Psoas muscle (tissue), 8 donors: ENCODE data around the gene JOSD2. TPM values are rescaled to one million over a fixed set of nuclear protein-coding genes. Genes with fewer than 3 reads are reported as not detected.
A peak's percentile ranks its signal among the peaks of the same experiment; 100 is the strongest.

ENCODE experiments used
- ATAC-seq, 4 donors: fragments of 200-7000 bp; cut with Tn5 transposase; one replicate each; pipeline ENCODE4 v1.9.1; 2020; ENCODE audit warnings: moderate library complexity in 3 of 4, mild to moderate bottlenecking in 2 of 4
- DNase-seq, 2 donors: peaks; one replicate each; pipeline ENCODE4 v3.0.0-alpha.2; 2020
- H3K27ac ChIP-seq: fragments of 200-600 bp; one replicate; pipeline ENCODE4 v1.8.0; 2022
- H3K27me3 ChIP-seq, 3 donors: fragments of 200-600 bp in 1 of 3; one replicate each; pipeline versions ENCODE4 v1.6.1 to v1.8.0; 2013 to 2022; ENCODE audit warnings: low read length in 2 of 3, mild to moderate bottlenecking in 2 of 3, moderate library complexity in 1 of 3; ENCODE audit not compliant: insufficient read depth in 3 of 3
- H3K36me3 ChIP-seq, 2 donors: fragments of 200-600 bp in 1 of 2; one replicate each; pipeline versions ENCODE4 v1.6.1 to v1.8.0; 2013 to 2022; ENCODE audit warnings: low read depth in 1 of 2, mild to moderate bottlenecking in 1 of 2, moderate library complexity in 1 of 2; ENCODE audit not compliant: insufficient read depth in 1 of 2
- H3K4me1 ChIP-seq: fragments of 200-600 bp; one replicate; pipeline ENCODE4 v1.8.0; 2022
- H3K4me3 ChIP-seq: fragments of 200-600 bp; one replicate; pipeline ENCODE4 v1.8.0; 2022; ENCODE audit warnings: mild to moderate bottlenecking
- H3K9me3 ChIP-seq: fragments of 200-600 bp; one replicate; pipeline ENCODE4 v1.8.0; 2022
- CTCF ChIP-seq: fragments of 200-600 bp; IDR thresholded peaks from one replicate; pipeline ENCODE4 v1.8.0; 2022; ENCODE audit warnings: antibody characterized with exemption
- WGBS, 3 donors: extraction: QIAGEN DNeasy Blood & Tissue Kit; methylation state at CpG; one replicate each; pipeline versions ENCODE4 v1.1.6 to v1.1.7; 2013; 5-methylcytosine and 5-hydroxymethylcytosine counted together
- intact Hi-C, 2 donors: fragments of 100-400 bp; cut with DNase I; formaldehyde crosslinking; loops; one replicate each; pipeline versions ENCODE4 v1.11.0 to v1.14.2; 2022
- polyA plus RNA-seq, 3 donors: library from polyadenylated mRNA; stranded (reverse); fragments of 200-250 nt; gene quantifications; one replicate each; pipeline ENCODE4 v1.2.3, GENCODE V29; 2013
- total RNA-seq, 4 donors: library from RNA; stranded (reverse); fragmentation: NEBNext Ultra II Directional in 2 of 4; extraction: Animal tissue kit (Norgen Biotek cat#: 25700) in 2 of 4; gene quantifications; one replicate each; pipeline versions ENCODE4 v1.2.1 to v1.2.4, GENCODE V29; 2021 to 2023
- donor health status: healthy with polysubstance abuse.
- donor health status: DM: no; HTN: no; CAD: no; lungs with moderate emphysema.
- donor health status: Bipolar disorder and iron deficiency.
- donor health status: healthy.
- donor health status: DM: yes; HTN: yes; CAD: no.
- donor health status: DM: no; HTN: no; CAD: no.
- donor health status: DM: no; HTN: no; CAD: no.
- donor health status: DM: yes; HTN: yes; CAD: no.

JOSD2 gene
- total and polyA plus RNA-seq, 7 donors, result 28.5 to 87.2 (median 41.0) TPM

GRCh38 chr19:50462970-50463369 lies 48.0 kb downstream of the JOSD2 start:
- 64 to 71% (median 65%) methylated on average over 7 of the region's 7 CpGs for WGBS, 3 donors
- intact Hi-C loops, result loop anchor here (5.0 kb wide), 2 partner anchors 96 to 106 kb away; partner anchors contain the start of gene NAPSA (in 1 of the 2)
- no peak for TF ChIP-seq CTCF
- no peaks in the 10 kb centered on the region for H3K9me3 ChIP-seq
- peaks cover 0 to 45% of the 10 kb centered on the region in 2 donors for H3K36me3 ChIP-seq
- H3K4me3 ChIP-seq, result no peak overlapping the region
- H3K4me1 ChIP-seq, result peaks cover 9% of the 10 kb centered on the region
- H3K27ac ChIP-seq, result no peak overlapping the region
- no peak for ATAC-seq
- peaks cover 0 to 9% (median 2%) of the 10 kb centered on the region in 3 donors for H3K27me3 ChIP-seq
- DNase-seq, result no peak

GRCh38 chr19:50461066-50461875 lies 49.7 kb downstream of the JOSD2 start:
- intact Hi-C loops, result loop anchor here (5.0 kb wide), 2 partner anchors 94 to 104 kb away; partner anchors contain the start of gene NAPSA (in 1 of the 2)
- Histone ChIP-seq H3K27ac (no peak overlapping the region), H3K27me3 (peaks cover 0 to 13% (median 2%) of the 10 kb centered on the region in 3 donors), H3K36me3 (peaks cover 0 to 61% of the 10 kb centered on the region in 2 donors), H3K4me1 (peaks cover 9% of the 10 kb centered on the region), H3K4me3 (no peak overlapping the region), H3K9me3 (no peaks in the 10 kb centered on the region)
- peak; percentile 76 for TF ChIP-seq CTCF
- WGBS, 3 donors, result 32 to 38% (median 33%) methylated on average over 28 of the region's 28 CpGs
- DNase-seq (peak; percentile 50 to 68), ATAC-seq (peak; percentile 53 to 76 (median 69))

GRCh38 chr19:50460161-50460765 lies 50.7 kb downstream of the JOSD2 start:
- no peaks in the 10 kb centered on the region for H3K4me1 ChIP-seq
- intact Hi-C loops, result loop anchor here (5.0 kb wide), 2 partner anchors 93 to 103 kb away; partner anchors contain the start of gene NAPSA (in 1 of the 2)
- no peaks in the 10 kb centered on the region for H3K9me3 ChIP-seq
- peaks cover 0 to 66% of the 10 kb centered on the region in 2 donors for H3K36me3 ChIP-seq
- no peak overlapping the region for H3K27ac ChIP-seq
- no peak for TF ChIP-seq CTCF
- no peak overlapping the region for H3K4me3 ChIP-seq
- WGBS, 3 donors, result 19 to 28% (median 21%) methylated on average over 13 of the region's 13 CpGs
- ATAC-seq (no peak), DNase-seq (no peak)
- H3K27me3 ChIP-seq, result peaks cover 0 to 13% (median 2%) of the 10 kb centered on the region in 3 donors

- ATAC-seq (no peak), DNase-seq (no peak)
- Histone ChIP-seq H3K4me3 (no peak overlapping the region), H3K9me3 (no peaks in the 10 kb centered on the region), H3K36me3 (peaks cover 0 to 71% of the 10 kb centered on the region in 2 donors), H3K27me3 (peaks cover 0 to 13% (median 0%) of the 10 kb centered on the region in 3 donors), H3K27ac (no peak overlapping the region), H3K4me1 (no peaks in the 10 kb centered on the region)
- 14 to 56% (median 33%) methylated on average over 1 of the region's 1 CpG for WGBS, 3 donors
- intact Hi-C loops, result loop anchor here (5.0 kb wide), 2 partner anchors 92 to 102 kb away; partner anchors contain the start of gene NAPSA (in 1 of the 2)
- TF ChIP-seq CTCF, result no peak
These were observed 51.4 kb downstream of the JOSD2 start for GRCh38 chr19:50459638-50460037.
